ENCODE data around the gene HOXA3.

DNA sequence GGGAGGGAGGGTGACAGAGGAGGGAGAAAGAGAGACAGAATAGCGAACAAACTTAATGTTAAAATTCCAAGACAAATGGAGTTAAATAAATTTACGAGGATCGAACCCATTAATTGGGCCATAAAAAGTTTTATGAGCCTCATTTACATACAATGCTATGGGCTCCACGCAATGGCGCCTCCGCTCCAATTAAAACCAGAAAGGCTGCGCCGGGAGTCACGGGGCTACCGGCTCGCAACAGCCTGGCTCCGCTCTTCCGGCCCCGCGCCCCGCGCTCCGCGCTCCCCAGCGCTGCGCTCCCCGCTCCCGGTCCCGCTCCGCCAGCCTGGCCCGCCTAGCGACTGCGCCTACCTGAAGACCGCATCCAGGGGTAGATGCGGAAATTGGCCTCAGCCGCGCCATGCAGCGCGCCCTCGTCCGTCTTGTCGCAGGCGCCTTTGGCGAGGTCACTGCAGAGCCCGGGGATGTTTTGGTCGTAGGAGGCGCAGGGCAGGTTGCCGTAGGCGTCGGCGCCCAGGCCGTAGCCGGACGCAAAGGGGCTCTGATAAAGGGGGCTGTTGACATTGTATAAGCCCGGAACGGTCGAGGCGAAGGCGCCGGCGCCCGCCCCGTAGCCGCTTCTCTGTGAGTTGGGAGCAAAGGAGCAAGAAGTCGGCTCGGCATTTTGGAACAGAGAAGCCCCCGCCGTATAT is 3.6 kb upstream of the HOXA3 start:
- TF ChIP-seq, protein P1, sequence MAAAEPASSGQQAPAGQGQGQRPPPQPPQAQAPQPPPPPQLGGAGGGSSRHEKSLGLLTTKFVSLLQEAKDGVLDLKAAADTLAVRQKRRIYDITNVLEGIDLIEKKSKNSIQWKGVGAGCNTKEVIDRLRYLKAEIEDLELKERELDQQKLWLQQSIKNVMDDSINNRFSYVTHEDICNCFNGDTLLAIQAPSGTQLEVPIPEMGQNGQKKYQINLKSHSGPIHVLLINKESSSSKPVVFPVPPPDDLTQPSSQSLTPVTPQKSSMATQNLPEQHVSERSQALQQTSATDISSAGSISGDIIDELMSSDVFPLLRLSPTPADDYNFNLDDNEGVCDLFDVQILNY (CRISPR knock-in tag; IDR thresholded peaks at IDR 0.05) = no peak
- TF ChIP-seq, protein P2, sequence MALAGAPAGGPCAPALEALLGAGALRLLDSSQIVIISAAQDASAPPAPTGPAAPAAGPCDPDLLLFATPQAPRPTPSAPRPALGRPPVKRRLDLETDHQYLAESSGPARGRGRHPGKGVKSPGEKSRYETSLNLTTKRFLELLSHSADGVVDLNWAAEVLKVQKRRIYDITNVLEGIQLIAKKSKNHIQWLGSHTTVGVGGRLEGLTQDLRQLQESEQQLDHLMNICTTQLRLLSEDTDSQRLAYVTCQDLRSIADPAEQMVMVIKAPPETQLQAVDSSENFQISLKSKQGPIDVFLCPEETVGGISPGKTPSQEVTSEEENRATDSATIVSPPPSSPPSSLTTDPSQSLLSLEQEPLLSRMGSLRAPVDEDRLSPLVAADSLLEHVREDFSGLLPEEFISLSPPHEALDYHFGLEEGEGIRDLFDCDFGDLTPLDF (CRISPR knock-in tag; IDR thresholded peaks at IDR 0.05) = no peak
- TF ChIP-seq, protein P3, sequence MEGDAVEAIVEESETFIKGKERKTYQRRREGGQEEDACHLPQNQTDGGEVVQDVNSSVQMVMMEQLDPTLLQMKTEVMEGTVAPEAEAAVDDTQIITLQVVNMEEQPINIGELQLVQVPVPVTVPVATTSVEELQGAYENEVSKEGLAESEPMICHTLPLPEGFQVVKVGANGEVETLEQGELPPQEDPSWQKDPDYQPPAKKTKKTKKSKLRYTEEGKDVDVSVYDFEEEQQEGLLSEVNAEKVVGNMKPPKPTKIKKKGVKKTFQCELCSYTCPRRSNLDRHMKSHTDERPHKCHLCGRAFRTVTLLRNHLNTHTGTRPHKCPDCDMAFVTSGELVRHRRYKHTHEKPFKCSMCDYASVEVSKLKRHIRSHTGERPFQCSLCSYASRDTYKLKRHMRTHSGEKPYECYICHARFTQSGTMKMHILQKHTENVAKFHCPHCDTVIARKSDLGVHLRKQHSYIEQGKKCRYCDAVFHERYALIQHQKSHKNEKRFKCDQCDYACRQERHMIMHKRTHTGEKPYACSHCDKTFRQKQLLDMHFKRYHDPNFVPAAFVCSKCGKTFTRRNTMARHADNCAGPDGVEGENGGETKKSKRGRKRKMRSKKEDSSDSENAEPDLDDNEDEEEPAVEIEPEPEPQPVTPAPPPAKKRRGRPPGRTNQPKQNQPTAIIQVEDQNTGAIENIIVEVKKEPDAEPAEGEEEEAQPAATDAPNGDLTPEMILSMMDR (IDR thresholded peaks at IDR 0.05) = no peak
- TF ChIP-seq, protein P4, sequence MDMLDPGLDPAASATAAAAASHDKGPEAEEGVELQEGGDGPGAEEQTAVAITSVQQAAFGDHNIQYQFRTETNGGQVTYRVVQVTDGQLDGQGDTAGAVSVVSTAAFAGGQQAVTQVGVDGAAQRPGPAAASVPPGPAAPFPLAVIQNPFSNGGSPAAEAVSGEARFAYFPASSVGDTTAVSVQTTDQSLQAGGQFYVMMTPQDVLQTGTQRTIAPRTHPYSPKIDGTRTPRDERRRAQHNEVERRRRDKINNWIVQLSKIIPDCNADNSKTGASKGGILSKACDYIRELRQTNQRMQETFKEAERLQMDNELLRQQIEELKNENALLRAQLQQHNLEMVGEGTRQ (CRISPR knock-in tag; IDR thresholded peaks at IDR 0.05) = no peak
- TF ChIP-seq NR3C1 (CRISPR knock-in tag; conservative IDR thresholded peaks at IDR 0.05; ENCODE audit: low read depth) (no peak), ZNF232 (CRISPR knock-in tag; IDR thresholded peaks at IDR 0.05) (no peak), NR2C2 (CRISPR knock-in tag; IDR thresholded peaks at IDR 0.05) (no peak)
- TF ChIP-seq, protein P5, sequence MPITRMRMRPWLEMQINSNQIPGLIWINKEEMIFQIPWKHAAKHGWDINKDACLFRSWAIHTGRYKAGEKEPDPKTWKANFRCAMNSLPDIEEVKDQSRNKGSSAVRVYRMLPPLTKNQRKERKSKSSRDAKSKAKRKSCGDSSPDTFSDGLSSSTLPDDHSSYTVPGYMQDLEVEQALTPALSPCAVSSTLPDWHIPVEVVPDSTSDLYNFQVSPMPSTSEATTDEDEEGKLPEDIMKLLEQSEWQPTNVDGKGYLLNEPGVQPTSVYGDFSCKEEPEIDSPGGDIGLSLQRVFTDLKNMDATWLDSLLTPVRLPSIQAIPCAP (CRISPR knock-in tag; IDR thresholded peaks at IDR 0.05) = no peak
- TF ChIP-seq, protein P6, sequence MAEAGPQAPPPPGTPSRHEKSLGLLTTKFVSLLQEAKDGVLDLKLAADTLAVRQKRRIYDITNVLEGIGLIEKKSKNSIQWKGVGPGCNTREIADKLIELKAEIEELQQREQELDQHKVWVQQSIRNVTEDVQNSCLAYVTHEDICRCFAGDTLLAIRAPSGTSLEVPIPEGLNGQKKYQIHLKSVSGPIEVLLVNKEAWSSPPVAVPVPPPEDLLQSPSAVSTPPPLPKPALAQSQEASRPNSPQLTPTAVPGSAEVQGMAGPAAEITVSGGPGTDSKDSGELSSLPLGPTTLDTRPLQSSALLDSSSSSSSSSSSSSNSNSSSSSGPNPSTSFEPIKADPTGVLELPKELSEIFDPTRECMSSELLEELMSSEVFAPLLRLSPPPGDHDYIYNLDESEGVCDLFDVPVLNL (CRISPR knock-in tag; IDR thresholded peaks at IDR 0.05; ENCODE audit: borderline replicate concordance, low read depth) = no peak
- TF ChIP-seq, protein P7, sequence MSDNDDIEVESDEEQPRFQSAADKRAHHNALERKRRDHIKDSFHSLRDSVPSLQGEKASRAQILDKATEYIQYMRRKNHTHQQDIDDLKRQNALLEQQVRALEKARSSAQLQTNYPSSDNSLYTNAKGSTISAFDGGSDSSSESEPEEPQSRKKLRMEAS (CRISPR knock-in tag; IDR thresholded peaks at IDR 0.05) = no peak

Data from WTC11 (cell line).